ENCODE results near the gene TFEB. TPM values are rescaled to one million over a fixed set of nuclear protein-coding genes. Genes with fewer than 3 reads are reported as not detected.

The TFEB gene
- total RNA-seq, 1 donor from 2014 or later: 5.5 TPM

- DNase-seq (ENCODE audit: low read depth in 2 of 2): no peak
Observed at GRCh38 chr6:41653691-41654090, 81.7 kb downstream of the TFEB start.

- no peak for DNase-seq (ENCODE audit: low read depth in 2 of 2)
Observed at GRCh38 chr6:41652866-41653652, 82.3 kb downstream of the TFEB start.

- DNase-seq (ENCODE audit: low read depth in 2 of 2): no peak
Observed at GRCh38 chr6:41651962-41652657, 83.3 kb downstream of the TFEB start.

- no peak for DNase-seq (ENCODE audit: low read depth in 2 of 2)
Observed at GRCh38 chr6:41651246-41651961, 84.0 kb downstream of the TFEB start.

GRCh38 chr6:41650120-41650519 lies 85.3 kb downstream of the TFEB start:
- DNase-seq (ENCODE audit: low read depth in 2 of 2): no peak

- DNase-seq (ENCODE audit: low read depth in 2 of 2): no peak
Observed at GRCh38 chr6:41649596-41649995, 85.8 kb downstream of the TFEB start.

GRCh38 chr6:41648921-41649320 lies 86.5 kb downstream of the TFEB start:
- DNase-seq (ENCODE audit: low read depth in 2 of 2): no peak

- DNase-seq (ENCODE audit: low read depth in 2 of 2): no peak
Observed at GRCh38 chr6:41648070-41648585, 87.3 kb downstream of the TFEB start.

- no peak for DNase-seq (ENCODE audit: low read depth in 2 of 2)
Observed at GRCh38 chr6:41647061-41647511, 88.3 kb downstream of the TFEB start.

- no peak for DNase-seq (ENCODE audit: low read depth in 2 of 2)
Observed at GRCh38 chr6:41646026-41646795, 89.2 kb downstream of the TFEB start.

- no peak for DNase-seq (ENCODE audit: low read depth in 2 of 2)
Observed at GRCh38 chr6:41645007-41645618, 90.3 kb downstream of the TFEB start.

GRCh38 chr6:41644297-41644879 lies 91.0 kb downstream of the TFEB start:
- no peak for DNase-seq (ENCODE audit: low read depth in 2 of 2)

- no peak for DNase-seq (ENCODE audit: low read depth in 2 of 2)
Observed at GRCh38 chr6:41643899-41644269, 91.5 kb downstream of the TFEB start.

- peak in 1 of 2 donors; percentile 27 for DNase-seq (ENCODE audit: low read depth in 2 of 2)
Observed at GRCh38 chr6:41642960-41643898, 92.2 kb downstream of the TFEB start.

GRCh38 chr6:41642090-41642959 lies 93.1 kb downstream of the TFEB start:
- DNase-seq (ENCODE audit: low read depth in 2 of 2): peak in 1 of 2 donors; percentile 17

- no peak for DNase-seq (ENCODE audit: low read depth in 2 of 2)
Observed at GRCh38 chr6:41641352-41641925, 94.0 kb downstream of the TFEB start.

- no peak for DNase-seq (ENCODE audit: low read depth in 2 of 2)
Observed at GRCh38 chr6:41640426-41640825, 95.0 kb downstream of the TFEB start.

- DNase-seq (ENCODE audit: low read depth in 2 of 2): no peak
Observed at GRCh38 chr6:41639809-41640371, 95.5 kb downstream of the TFEB start.
